SK-N-SH treated with all-trans-retinoic acid at 6 μM for 48 hours (cell line): ENCODE results near the gene ERI3.

Experiments used
- ATAC-seq: fragments of 200-7000 bp; cut with Tn5 transposase; 3 replicates; pipeline ENCODE4 v1.9.1; 2020; ENCODE audit warnings: mild to moderate bottlenecking, moderate library complexity
- ARNTL ChIP-seq: fragments of 450-650 bp; formaldehyde crosslinking; IDR thresholded peaks from 2 replicates; pipeline ENCODE4 v1.5.0; 2020; ENCODE audit warnings: low read depth, mild to moderate bottlenecking, moderate library complexity, borderline replicate concordance
- BACH2 ChIP-seq: fragments of 250-450 bp; sonication (Bioruptor Pico); IDR thresholded peaks from 2 replicates; pipeline ENCODE4 v1.9.0; 2021; ENCODE audit warnings: mild to moderate bottlenecking, borderline replicate concordance
- CREB5 ChIP-seq: fragments of 250-450 bp; sonication (Bioruptor Pico); IDR thresholded peaks from 2 replicates; pipeline ENCODE4 v1.5.1; 2020; ENCODE audit warnings: low read depth, mild to moderate bottlenecking, moderate library complexity
- CSDC2 ChIP-seq: fragments of 250-450 bp; sonication (Bioruptor Pico); IDR thresholded peaks from 2 replicates; pipeline ENCODE4 v1.5.0; 2020; ENCODE audit warnings: mild to moderate bottlenecking, moderate library complexity
- CSRNP3 ChIP-seq: fragments of 250-450 bp; sonication (Bioruptor Pico); IDR thresholded peaks from 2 replicates; pipeline ENCODE4 v1.5.1; 2021; ENCODE audit warnings: mild to moderate bottlenecking, moderate library complexity
- ESRRG ChIP-seq: fragments of 250-450 bp; sonication (Bioruptor Pico); IDR thresholded peaks from 2 replicates; pipeline ENCODE4 v1.6.1; 2021; ENCODE audit warnings: mild to moderate bottlenecking
- GLIS3 ChIP-seq: fragments of 250-450 bp; sonication (Bioruptor Pico); IDR thresholded peaks from 2 replicates; pipeline ENCODE4 v1.5.0; 2020; ENCODE audit warnings: mild to moderate bottlenecking, moderate library complexity
- ISL1 ChIP-seq: fragments of 250-450 bp; sonication (Bioruptor Pico); IDR thresholded peaks from 2 replicates; pipeline ENCODE4 v2.1.2; 2022; ENCODE audit warnings: mild to moderate bottlenecking, moderate library complexity
- POU6F1 ChIP-seq: fragments of 250-450 bp; sonication (Bioruptor Pico); IDR thresholded peaks from 2 replicates; pipeline ENCODE4 v1.8.0; 2021; ENCODE audit warnings: low read depth, mild to moderate bottlenecking, moderate library complexity, borderline replicate concordance
- PPARA ChIP-seq: fragments of 250-450 bp; sonication (Bioruptor Pico); IDR thresholded peaks from 2 replicates; pipeline ENCODE4 v1.5.0; 2020; ENCODE audit warnings: mild to moderate bottlenecking, borderline replicate concordance
- RARB ChIP-seq: fragments of 250-450 bp; sonication (Bioruptor Pico); IDR thresholded peaks from 2 replicates; pipeline ENCODE4 v1.8.0; 2021; ENCODE audit warnings: mild to moderate bottlenecking, moderate library complexity
- SNAI2 ChIP-seq: fragments of 250-450 bp; sonication (Bioruptor Pico); IDR thresholded peaks from 2 replicates; pipeline ENCODE4 v1.5.0; 2020; ENCODE audit warnings: mild to moderate bottlenecking, moderate library complexity
- TCF4 ChIP-seq: fragments of 250-450 bp; sonication (Bioruptor Pico); IDR thresholded peaks from 2 replicates; pipeline ENCODE4 v1.8.0; 2021; ENCODE audit warnings: mild to moderate bottlenecking, moderate library complexity, borderline replicate concordance
- TOX ChIP-seq: fragments of 250-450 bp; sonication (Bioruptor Pico); IDR thresholded peaks from 2 replicates; pipeline ENCODE4 v1.8.0; 2021; ENCODE audit warnings: mild to moderate bottlenecking, moderate library complexity, borderline replicate concordance
- TSHZ2 ChIP-seq: fragments of 250-450 bp; sonication (Bioruptor Pico); IDR thresholded peaks from 2 replicates; pipeline ENCODE4 v1.5.0; 2020; ENCODE audit warnings: mild to moderate bottlenecking, moderate library complexity
- ZC3H10 ChIP-seq: fragments of 250-450 bp; sonication (Bioruptor Pico); IDR thresholded peaks from 2 replicates; pipeline ENCODE4 v1.5.1; 2021; ENCODE audit warnings: mild to moderate bottlenecking, moderate library complexity
- ZFP3 ChIP-seq: fragments of 250-450 bp; sonication (Bioruptor Pico); IDR thresholded peaks from 2 replicates; pipeline ENCODE4 v1.5.0; 2020; ENCODE audit warnings: mild to moderate bottlenecking, moderate library complexity
- ZNF565 ChIP-seq: fragments of 450-650 bp; formaldehyde crosslinking; conservative IDR thresholded peaks from 2 replicates; pipeline ENCODE4 v1.5.0; 2020; ENCODE audit warnings: low read depth, mild to moderate bottlenecking, moderate library complexity
- ZNF70 ChIP-seq: fragments of 450-650 bp; formaldehyde crosslinking; IDR thresholded peaks from 2 replicates; pipeline ENCODE4 v1.5.0; 2020; ENCODE audit warnings: mild to moderate bottlenecking, moderate library complexity
- ZNF8 ChIP-seq: fragments of 450-650 bp; formaldehyde crosslinking; IDR thresholded peaks from 2 replicates; pipeline ENCODE4 v1.5.0; 2020; ENCODE audit warnings: mild to moderate bottlenecking, moderate library complexity

The ERI3 gene

GRCh38 chr1:44367944-44368343 is 12.9 kb upstream of the ERI3 start:
- no peak for ATAC-seq

GRCh38 chr1:44366371-44366975 is 11.4 kb upstream of the ERI3 start:
- no peak for ATAC-seq
- TF ChIP-seq CSRNP3 (no peak), POU6F1 (CRISPR knock-in tag) (no peak), ESRRG (CRISPR knock-in tag) (no peak), ZC3H10 (CRISPR knock-in tag) (no peak), ISL1 (no peak)

More at GRCh38 chr1:44367944-44368343, 12.9 kb upstream of the ERI3 start:
- TF ChIP-seq SNAI2 (CRISPR knock-in tag) (no peak), ISL1 (no peak), TCF4 (CRISPR knock-in tag) (no peak), CREB5 (no peak), POU6F1 (CRISPR knock-in tag) (no peak), ZC3H10 (CRISPR knock-in tag) (no peak), CSDC2 (CRISPR knock-in tag) (no peak), GLIS3 (CRISPR knock-in tag) (no peak), PPARA (no peak), BACH2 (CRISPR knock-in tag) (no peak), ZFP3 (CRISPR knock-in tag) (no peak), TSHZ2 (CRISPR knock-in tag) (no peak), ZNF565 (CRISPR knock-in tag) (no peak), RARB (CRISPR knock-in tag) (no peak), CSRNP3 (no peak), ESRRG (CRISPR knock-in tag) (no peak), ZNF8 (CRISPR knock-in tag) (no peak)

GRCh38 chr1:44361478-44361877 is 6.4 kb upstream of the ERI3 start:
- peak; percentile 61 for ATAC-seq
- no peak for TF ChIP-seq CSRNP3
- no peak for TF ChIP-seq ZNF565 (CRISPR knock-in tag)
- no peak for TF ChIP-seq PPARA
- no peak for TF ChIP-seq ISL1
- TF ChIP-seq ESRRG (CRISPR knock-in tag): no peak
- no peak for TF ChIP-seq RARB (CRISPR knock-in tag)
- no peak for TF ChIP-seq ZNF8 (CRISPR knock-in tag)
- TF ChIP-seq POU6F1 (CRISPR knock-in tag): no peak
- no peak for TF ChIP-seq ZNF70 (CRISPR knock-in tag)
- no peak for TF ChIP-seq TOX
- TF ChIP-seq ARNTL (CRISPR knock-in tag): no peak
- TF ChIP-seq TCF4 (CRISPR knock-in tag): no peak
